ENCODE measurements around the gene FHOD3.

DNA sequence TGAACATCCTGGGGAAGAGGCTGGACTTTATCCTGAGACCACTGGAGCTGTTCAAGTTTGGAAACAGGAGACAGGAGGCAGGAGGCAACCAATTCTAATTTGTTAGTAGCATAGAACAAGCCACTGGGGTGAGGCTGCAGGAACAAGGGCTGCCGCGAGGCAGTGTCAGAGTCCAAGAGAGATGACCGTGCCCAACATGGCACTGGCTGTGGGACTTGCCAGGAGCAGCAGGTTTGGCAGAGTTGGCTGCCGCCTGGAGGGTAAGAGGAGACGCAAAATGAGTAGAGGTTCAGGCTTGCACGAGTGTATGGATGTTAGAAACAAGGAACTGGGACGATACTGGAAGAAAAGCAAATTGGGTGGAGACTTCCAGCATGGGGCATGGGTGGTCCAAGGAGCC lies 362.8 kb downstream of the FHOD3 start:
- TF ChIP-seq EGR1 (IDR thresholded peaks at IDR 0.05) (no peak), NFIC (IDR thresholded peaks at IDR 0.05) (no peak), RAD21 (IDR thresholded peaks at IDR 0.05; ENCODE audit: low read depth) (no peak), EP300 (IDR thresholded peaks at IDR 0.05; ENCODE audit: borderline replicate concordance) (no peak), YY1 (IDR thresholded peaks at IDR 0.05; ENCODE audit: low read depth) (no peak), CEBPB (IDR thresholded peaks at IDR 0.05) (no peak), TAF1 (IDR thresholded peaks at IDR 0.05; ENCODE audit: low read depth) (no peak), FOXM1 (IDR thresholded peaks at IDR 0.05; ENCODE audit: borderline replicate concordance, low read depth) (no peak), TCF12 (IDR thresholded peaks at IDR 0.05; ENCODE audit: low read depth) (no peak)
- TF ChIP-seq, protein P1, sequence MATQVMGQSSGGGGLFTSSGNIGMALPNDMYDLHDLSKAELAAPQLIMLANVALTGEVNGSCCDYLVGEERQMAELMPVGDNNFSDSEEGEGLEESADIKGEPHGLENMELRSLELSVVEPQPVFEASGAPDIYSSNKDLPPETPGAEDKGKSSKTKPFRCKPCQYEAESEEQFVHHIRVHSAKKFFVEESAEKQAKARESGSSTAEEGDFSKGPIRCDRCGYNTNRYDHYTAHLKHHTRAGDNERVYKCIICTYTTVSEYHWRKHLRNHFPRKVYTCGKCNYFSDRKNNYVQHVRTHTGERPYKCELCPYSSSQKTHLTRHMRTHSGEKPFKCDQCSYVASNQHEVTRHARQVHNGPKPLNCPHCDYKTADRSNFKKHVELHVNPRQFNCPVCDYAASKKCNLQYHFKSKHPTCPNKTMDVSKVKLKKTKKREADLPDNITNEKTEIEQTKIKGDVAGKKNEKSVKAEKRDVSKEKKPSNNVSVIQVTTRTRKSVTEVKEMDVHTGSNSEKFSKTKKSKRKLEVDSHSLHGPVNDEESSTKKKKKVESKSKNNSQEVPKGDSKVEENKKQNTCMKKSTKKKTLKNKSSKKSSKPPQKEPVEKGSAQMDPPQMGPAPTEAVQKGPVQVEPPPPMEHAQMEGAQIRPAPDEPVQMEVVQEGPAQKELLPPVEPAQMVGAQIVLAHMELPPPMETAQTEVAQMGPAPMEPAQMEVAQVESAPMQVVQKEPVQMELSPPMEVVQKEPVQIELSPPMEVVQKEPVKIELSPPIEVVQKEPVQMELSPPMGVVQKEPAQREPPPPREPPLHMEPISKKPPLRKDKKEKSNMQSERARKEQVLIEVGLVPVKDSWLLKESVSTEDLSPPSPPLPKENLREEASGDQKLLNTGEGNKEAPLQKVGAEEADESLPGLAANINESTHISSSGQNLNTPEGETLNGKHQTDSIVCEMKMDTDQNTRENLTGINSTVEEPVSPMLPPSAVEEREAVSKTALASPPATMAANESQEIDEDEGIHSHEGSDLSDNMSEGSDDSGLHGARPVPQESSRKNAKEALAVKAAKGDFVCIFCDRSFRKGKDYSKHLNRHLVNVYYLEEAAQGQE (IDR thresholded peaks at IDR 0.05; ENCODE audit: low read depth): no peak
- TF ChIP-seq, protein P2, sequence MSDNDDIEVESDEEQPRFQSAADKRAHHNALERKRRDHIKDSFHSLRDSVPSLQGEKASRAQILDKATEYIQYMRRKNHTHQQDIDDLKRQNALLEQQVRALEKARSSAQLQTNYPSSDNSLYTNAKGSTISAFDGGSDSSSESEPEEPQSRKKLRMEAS (IDR thresholded peaks at IDR 0.05): no peak

Data from Ishikawa (cell line).